HEK293T (cell line): ENCODE data around the gene CADPS2.

ENCODE experiments used
- CTCF ChIA-PET: fragments of 350-600 bp; formaldehyde crosslinking; extraction: SDS; loops from one replicate; lab custom pipeline; 2021; ENCODE audit warnings: antibody characterized with exemption, inconsistent platforms; lab: Yijun Ruan, JAX
- POLR2A ChIA-PET: fragments of 350-600 bp; formaldehyde crosslinking; extraction: SDS; loops from one replicate; lab custom pipeline; 2020; ENCODE audit warnings: antibody characterized with exemption, inconsistent platforms; lab: Yijun Ruan, JAX
- DNase-seq: peaks from one replicate; pipeline ENCODE4 v3.0.0; 2012; ENCODE audit warnings: mixed read lengths; ENCODE audit errors: extremely low spot score
- ARNT ChIP-seq: fragments of 450-650 bp; IDR thresholded peaks from 2 replicates; pipeline ENCODE4 v1.6.1; 2017; ENCODE audit warnings: mild to moderate bottlenecking
- BHLHE40 ChIP-seq: fragments of 450-650 bp; IDR thresholded peaks from 2 replicates; pipeline ENCODE4 v1.6.1; 2016; ENCODE audit warnings: mild to moderate bottlenecking, moderate library complexity, borderline replicate concordance
- CTBP1 ChIP-seq: fragments of 450-650 bp; IDR thresholded peaks from 2 replicates; pipeline ENCODE4 v1.6.1; 2016; ENCODE audit warnings: borderline replicate concordance
- ELF4 ChIP-seq: fragments of 450-650 bp; IDR thresholded peaks from 2 replicates; pipeline ENCODE4 v1.6.1; 2017; ENCODE audit warnings: antibody characterized with exemption
- FOXA1 ChIP-seq: fragments of 450-650 bp; IDR thresholded peaks from 2 replicates; pipeline ENCODE4 v1.6.1; 2016; ENCODE audit warnings: mild to moderate bottlenecking
- FOXK2 ChIP-seq: fragments of 450-650 bp; IDR thresholded peaks from 2 replicates; pipeline ENCODE4 v1.6.1; 2016; ENCODE audit warnings: mild to moderate bottlenecking
- FOXM1 ChIP-seq: fragments of 450-650 bp; IDR thresholded peaks from 2 replicates; pipeline ENCODE4 v1.6.1; 2017; ENCODE audit warnings: mild to moderate bottlenecking, borderline replicate concordance
- HDGF ChIP-seq: fragments of 450-650 bp; IDR thresholded peaks from 2 replicates; pipeline ENCODE4 v1.6.1; 2017; ENCODE audit warnings: antibody characterized with exemption, borderline replicate concordance
- L3MBTL2 ChIP-seq: fragments of 450-650 bp; conservative IDR thresholded peaks from 2 replicates; pipeline ENCODE4 v1.6.1; 2016; ENCODE audit warnings: mild to moderate bottlenecking
- LEF1 ChIP-seq: fragments of 450-650 bp; IDR thresholded peaks from 2 replicates; pipeline ENCODE4 v1.6.1; 2017; ENCODE audit warnings: mild to moderate bottlenecking, borderline replicate concordance
- NFRKB ChIP-seq: fragments of 450-650 bp; IDR thresholded peaks from 2 replicates; pipeline ENCODE4 v1.6.1; 2016; ENCODE audit warnings: mild to moderate bottlenecking, moderate library complexity
- SP1 ChIP-seq: fragments of 450-650 bp; IDR thresholded peaks from 2 replicates; pipeline ENCODE4 v1.6.1; 2017
- SUZ12 ChIP-seq: fragments of 450-650 bp; IDR thresholded peaks from 2 replicates; pipeline ENCODE4 v1.6.1; 2016; ENCODE audit warnings: mild to moderate bottlenecking
- TARDBP ChIP-seq: fragments of 450-650 bp; IDR thresholded peaks from 2 replicates; pipeline ENCODE4 v1.6.1; 2016
- ZNF384 ChIP-seq: fragments of 450-650 bp; IDR thresholded peaks from 2 replicates; pipeline ENCODE4 v1.6.1; 2016
- TF ChIP-seq, protein P1 (sequence below): fragments of 450-650 bp; IDR thresholded peaks from 2 replicates; pipeline ENCODE4 v1.6.1; 2016

The CADPS2 gene

GRCh38 chr7:122311050-122311700 lies 575.1 kb downstream of the CADPS2 start:
- ChIA-PET POLR2A (no interaction called here), CTCF (no interaction called here)
- TF ChIP-seq SUZ12 (no peak), ZNF384 (no peak), FOXM1 (no peak), SP1 (no peak), LEF1 (no peak), ARNT (no peak), ELF4 (no peak)
- TF ChIP-seq, protein P1, sequence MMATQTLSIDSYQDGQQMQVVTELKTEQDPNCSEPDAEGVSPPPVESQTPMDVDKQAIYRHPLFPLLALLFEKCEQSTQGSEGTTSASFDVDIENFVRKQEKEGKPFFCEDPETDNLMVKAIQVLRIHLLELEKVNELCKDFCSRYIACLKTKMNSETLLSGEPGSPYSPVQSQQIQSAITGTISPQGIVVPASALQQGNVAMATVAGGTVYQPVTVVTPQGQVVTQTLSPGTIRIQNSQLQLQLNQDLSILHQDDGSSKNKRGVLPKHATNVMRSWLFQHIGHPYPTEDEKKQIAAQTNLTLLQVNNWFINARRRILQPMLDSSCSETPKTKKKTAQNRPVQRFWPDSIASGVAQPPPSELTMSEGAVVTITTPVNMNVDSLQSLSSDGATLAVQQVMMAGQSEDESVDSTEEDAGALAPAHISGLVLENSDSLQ = no peak
- no peak for DNase-seq

DNA sequence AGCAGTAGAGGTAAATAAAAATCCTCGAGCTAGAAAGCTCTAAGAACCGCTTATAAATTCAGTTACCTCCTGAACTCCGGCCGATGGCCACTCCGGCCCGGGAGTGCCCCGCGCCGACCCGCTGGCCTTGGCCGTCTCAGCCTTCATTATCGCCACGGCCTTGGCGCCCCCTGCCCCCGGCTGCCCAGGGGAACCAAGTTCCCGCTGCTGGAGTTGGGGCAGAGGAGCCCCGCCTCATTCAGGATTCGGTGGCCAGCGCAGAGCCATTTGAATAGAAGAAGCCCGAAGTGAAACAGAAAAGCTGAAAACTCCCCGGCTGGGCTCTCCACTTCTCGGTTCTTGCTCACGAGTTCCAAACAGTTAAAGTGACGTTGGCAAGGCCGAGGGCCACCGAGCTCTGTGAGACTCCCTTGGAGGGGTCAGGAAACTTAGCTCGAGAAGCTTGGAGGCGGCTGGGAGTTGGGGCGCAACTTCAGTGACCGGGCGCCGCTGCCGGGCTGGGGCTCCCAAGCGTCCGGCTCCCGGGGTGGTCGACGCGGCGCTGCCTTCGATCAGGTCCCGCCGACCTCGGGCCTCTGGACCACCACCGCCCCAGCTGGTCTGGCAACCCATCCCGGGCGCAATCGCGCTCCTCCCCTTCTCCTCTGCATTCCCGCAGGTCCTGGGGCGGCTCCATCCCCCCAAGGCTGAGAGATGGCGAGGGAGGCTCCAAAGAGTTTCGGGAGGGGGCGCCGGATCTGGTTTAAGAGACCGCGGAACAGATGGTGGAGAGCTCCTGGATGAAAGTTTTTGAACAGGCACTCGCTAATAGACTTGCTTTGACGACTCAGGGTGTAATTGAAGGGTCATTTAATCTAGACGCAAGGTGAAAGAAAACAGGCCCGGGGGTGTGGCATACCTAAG lies 575.9 kb downstream of the CADPS2 start:
- ChIA-PET POLR2A (no interaction called here), CTCF (no interaction called here)
- TF ChIP-seq LEF1 = no peak
- DNase-seq = no peak

DNA sequence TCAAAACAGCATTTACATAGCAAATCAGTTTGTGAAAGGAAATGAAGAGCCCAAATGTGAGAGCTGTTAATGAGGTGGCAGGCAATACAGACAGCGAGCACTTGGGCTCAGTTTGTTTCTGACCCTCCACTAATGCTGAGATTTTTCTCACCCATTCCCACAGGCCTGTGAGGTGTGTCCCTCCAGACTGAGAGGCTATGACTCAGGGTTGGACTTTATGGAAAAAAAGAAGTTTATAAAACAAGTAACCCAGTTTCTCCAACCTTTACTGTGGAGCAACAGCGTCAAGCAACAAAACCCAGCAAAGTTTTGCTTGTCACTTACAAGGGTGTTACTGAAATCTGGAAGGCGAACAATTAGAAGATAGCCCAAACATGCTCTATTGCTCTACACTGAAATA lies 576.8 kb downstream of the CADPS2 start:
- TF ChIP-seq L3MBTL2 = no peak
- no peak for TF ChIP-seq SUZ12
- TF ChIP-seq FOXA1 = no peak
- TF ChIP-seq HDGF = no peak
- no peak for TF ChIP-seq BHLHE40
- no peak for TF ChIP-seq ARNT
- no peak for TF ChIP-seq SP1
- ChIA-PET CTCF (no interaction called here), POLR2A (no interaction called here)
- DNase-seq = no peak

DNA sequence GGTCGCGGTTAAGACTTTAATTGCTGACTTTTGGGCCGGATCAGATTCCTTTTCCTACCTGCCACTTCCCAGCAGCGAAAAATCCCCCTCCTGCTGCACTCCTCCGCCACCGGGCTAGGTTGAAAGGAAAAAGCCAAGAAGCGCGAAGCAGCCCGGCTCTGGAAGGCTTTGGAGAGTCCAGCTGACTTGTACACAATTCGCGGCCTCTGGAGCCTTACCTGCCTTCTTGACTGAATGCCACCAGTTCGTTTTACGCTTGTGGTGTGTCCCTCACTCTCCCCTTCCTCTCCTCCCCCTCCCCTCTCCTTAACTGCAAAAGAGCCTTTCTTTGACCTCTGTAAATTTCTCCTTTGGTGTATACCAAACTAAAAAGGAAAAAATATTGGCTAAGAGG lies 579.0 kb downstream of the CADPS2 start:
- DNase-seq = no peak
- POLR2A ChIA-PET = no interaction called here
- CTCF ChIA-PET = no interaction called here
- TF ChIP-seq TARDBP (no peak), HDGF (no peak), FOXA1 (no peak), ELF4 (no peak), LEF1 (no peak), ZNF384 (no peak), ARNT (no peak), FOXK2 (no peak), FOXM1 (no peak), SUZ12 (no peak)

GRCh38 chr7:122306320-122307227 lies 579.7 kb downstream of the CADPS2 start:
- DNase-seq = no peak
- TF ChIP-seq TARDBP (no peak), L3MBTL2 (0 out of 2 replicates have a peak, but pooled peaks have one; percentile 2)
- ChIA-PET CTCF (no interaction called here), POLR2A (no interaction called here)

- TF ChIP-seq FOXK2 = no peak
- TF ChIP-seq SUZ12 = no peak
- 0 out of 2 replicates have a peak, but pooled peaks have one; percentile 30 for TF ChIP-seq L3MBTL2
- no peak for TF ChIP-seq BHLHE40
- ChIA-PET CTCF (no interaction called here), POLR2A (no interaction called here)
- peak; percentile 51 for DNase-seq
Observed at GRCh38 chr7:122305475-122306319, 580.6 kb downstream of the CADPS2 start.

DNA sequence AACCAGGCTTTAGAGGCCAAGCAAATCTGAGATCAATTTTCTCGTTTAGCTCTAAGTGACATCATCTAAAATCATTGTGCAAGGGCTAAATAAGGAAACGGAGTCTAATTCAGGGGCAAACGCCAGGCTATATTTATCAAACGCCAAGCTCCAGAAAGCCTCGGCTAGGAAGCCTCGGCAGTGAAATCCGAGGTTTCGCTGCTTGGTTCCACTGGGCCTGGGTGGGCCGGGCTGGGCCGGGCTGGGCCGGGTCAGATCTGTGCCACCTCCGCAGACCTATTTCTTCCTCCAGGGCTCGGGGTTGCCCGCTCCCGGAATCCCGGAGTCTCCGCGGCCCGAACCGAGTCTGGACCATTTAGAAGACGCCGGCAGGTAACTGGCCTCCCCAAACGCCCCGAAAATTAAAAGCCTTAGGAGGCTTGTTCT lies 581.3 kb downstream of the CADPS2 start:
- no peak for DNase-seq
- CTCF ChIA-PET = no interaction called here
- POLR2A ChIA-PET = no interaction called here
- TF ChIP-seq ARNT = no peak
- no peak for TF ChIP-seq NFRKB
- TF ChIP-seq ELF4 = no peak
- no peak for TF ChIP-seq FOXA1
- TF ChIP-seq FOXK2 = no peak
- TF ChIP-seq SUZ12 = no peak
- no peak for TF ChIP-seq ZNF384
- no peak for TF ChIP-seq L3MBTL2
- TF ChIP-seq BHLHE40 = no peak
- TF ChIP-seq SP1 = no peak
- TF ChIP-seq, protein P1 = no peak
- TF ChIP-seq FOXM1 = no peak
- no peak for TF ChIP-seq LEF1
- TF ChIP-seq CTBP1 = no peak
- TF ChIP-seq TARDBP = no peak
- no peak for TF ChIP-seq HDGF
